CD4-positive, alpha-beta T cell treated with Interleukin-15 for 4 hours (primary cell): Measurements from ENCODE around the gene PDSS2.
"Not testable (repeated sequence)": the region's sequence is repeated elsewhere in the genome, so short reads cannot be mapped to it uniquely, and the experiment has no call there.

ENCODE experiments used
- DNase-seq: peaks from one replicate; pipeline ENCODE4 v3.0.0-alpha.2; 2020; ENCODE audit warnings: low spot score

The PDSS2 gene

DNA sequence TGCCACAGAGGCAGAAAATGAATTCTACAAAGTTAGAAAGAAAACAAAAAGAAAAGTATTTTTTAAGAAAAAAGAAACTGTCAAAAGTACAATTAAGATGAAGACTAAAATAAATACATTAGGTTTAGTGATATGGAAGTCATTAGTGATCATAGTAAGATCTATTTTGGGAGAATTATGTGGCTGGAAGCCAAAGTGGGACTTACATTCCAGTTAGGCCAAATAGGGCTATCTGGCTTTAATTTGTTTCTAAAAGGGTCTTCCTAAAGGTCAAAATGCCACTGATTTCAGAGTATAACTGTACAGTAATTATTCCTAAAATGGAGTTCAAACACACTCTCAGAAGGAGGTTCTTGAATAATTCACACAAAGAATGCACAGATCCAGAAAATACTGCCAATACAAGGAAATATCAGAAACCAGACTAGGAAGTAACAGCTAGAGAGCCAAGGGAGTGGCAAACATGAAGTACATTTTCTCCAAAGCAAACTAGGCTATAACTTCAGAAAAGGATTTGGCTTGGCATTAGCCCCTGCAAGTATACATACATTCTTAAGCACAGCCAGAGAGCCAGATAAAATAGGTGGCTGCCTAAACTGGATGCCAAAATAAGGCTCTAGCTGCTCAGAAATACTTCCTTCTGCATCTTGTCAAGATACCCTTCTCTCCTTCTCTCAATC lies 45.3 kb downstream of the PDSS2 start:
- DNase-seq: no peak

DNA sequence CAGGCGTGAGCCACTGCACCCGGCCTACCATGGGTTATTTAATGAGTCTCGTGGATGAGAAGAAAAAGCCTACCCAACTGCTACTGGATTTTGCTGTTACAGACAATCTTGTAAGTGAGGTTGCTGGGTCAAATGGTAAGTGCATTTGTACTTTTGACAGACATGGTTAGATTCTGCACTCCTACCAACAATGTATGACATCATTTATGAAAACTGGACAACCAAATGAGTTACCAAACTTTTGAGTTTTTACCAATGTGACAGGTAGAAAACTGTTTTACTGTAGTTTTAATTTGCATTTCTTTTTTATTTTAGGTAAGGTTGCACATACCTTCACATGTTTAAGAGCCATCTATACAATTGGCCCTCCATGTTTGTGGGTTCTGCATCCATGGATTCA lies 48.2 kb downstream of the PDSS2 start:
- no peak for DNase-seq

DNA sequence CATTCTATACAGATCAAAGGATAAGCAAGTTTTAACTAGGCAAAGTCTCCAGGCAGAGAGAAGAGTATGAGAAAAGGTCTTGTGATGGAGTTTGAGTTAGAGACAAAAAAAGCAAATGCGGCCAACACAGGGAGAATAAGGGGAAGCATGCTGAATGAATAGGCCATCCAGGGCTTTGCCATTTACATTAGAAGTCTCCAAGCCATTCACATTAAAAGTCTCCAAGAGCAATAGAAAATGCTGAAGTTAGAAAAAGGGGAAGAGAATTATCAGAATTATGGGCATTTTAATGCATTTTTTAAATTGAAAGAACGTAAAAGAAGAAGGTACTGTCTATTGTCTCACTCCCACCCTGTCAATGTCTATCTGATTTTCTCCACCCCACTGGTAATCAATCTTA lies 49.4 kb downstream of the PDSS2 start:
- no peak for DNase-seq

DNA sequence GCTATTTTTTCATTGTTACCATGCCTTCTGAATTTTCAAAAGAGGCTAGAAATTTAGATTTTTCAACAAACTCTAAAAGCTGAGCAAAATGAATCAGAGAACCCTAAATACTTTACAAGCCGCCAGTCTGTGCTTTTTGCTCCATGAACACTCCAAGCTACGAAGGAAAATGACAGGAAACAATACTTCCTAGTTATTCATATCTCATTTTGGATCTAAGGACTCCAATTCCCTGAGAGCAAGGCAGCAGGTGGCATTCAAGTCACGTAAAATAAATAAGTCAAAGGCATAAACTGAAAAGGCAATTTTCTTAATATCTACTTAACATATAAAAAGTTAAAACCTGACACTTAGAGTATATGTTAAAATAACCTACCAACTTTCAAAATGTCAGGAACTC lies 50.6 kb downstream of the PDSS2 start:
- DNase-seq: no peak

DNA sequence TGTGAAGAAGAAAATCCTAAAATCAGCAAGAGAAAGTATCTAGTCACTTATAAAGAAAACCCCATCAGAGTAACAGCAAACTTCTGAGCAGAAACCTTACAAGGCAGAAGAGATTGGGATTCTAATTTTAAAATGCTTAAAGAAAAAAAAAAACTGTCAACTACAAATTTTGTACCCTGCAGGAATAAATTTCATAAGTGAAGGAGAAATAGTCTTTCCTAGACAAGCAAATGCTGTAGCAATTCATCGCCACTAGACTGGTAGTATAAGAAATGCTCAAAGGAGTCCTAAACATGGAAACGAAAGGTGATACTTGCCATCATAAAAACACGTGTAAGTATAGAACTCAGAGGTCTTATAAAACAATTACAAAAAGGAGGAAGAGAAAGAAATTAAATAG lies 54.4 kb downstream of the PDSS2 start:
- DNase-seq: no peak

DNA sequence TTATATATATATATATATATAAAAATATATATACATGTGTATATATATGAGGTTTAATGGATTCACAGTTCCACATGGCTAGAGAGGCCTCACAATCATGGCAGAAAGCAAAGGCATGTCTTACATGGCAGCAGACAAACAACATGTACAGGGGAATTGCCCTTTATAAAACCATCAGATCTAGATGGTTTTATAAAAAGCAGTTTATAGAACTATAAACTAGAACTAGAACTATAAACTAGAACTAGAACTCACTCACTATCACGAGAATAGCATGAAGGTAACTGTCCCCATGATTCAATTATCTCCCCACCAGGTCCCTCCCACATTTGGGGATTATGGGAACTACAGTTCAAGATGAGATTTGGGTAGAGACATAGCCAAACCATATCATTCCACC lies 56.8 kb downstream of the PDSS2 start:
- DNase-seq: no peak

DNA sequence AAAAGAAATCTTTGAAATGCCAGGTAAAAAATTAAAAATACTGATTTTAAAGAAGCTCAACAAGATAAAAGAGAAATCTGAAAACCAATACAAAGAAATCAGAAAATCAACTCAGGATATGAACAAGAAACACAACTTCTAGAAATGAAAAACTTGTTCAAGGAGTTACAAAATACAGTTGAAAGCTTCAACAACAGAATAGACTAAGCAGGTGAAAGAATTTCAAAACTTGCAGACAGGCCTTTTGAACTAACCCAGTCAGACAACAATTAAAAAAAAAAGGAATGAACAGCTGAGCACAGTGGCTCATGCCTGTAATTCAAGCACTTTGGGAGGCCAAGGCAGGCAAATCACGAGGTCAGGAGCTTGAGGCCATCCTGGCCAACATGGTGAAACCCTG lies 57.8 kb downstream of the PDSS2 start:
- no peak for DNase-seq

DNA sequence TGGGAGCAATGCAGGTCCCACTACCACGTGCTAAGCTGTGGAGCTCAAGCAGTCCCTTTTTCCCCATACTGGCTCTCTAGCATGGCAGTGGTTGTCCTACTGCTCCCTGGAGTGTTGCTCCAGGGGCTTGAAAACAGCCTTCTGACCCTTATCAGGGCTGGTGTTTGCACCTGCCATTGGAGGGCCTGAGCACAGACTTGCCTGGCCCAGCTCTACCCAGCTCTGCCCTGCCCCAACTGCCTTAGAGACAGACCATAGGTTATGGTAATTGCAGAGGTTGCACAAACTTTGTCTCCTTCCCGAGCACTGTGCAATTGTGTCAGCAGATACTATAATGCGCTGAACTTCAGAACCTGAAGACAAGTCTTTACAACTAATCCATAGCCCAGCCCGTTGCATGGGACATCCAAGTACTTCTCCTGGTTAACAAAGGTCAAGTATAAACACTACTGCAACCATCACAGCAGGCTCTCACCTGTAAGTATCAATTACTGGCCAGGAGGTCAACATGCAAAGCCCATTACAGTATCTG lies 58.7 kb downstream of the PDSS2 start:
- DNase-seq: no peak

DNA sequence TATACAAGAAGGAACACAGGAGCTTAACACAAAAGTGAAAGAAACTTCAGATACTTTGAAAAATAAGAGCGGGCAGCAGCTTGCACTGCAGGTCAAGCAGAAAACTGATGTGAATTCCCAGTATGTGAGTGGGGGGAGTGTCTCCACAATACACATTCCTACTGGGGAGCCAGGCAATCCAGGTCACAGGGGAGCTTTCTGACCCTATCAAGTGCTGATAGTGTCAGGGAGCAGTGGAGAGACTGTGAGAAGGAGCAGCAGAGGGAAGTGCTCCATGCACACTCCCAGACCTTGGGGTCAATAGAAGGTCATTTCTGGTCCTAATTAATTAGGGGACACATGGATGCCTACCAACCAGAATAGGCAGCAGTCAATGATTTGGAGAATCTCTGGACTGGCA lies 59.4 kb downstream of the PDSS2 start:
- no peak for DNase-seq

DNA sequence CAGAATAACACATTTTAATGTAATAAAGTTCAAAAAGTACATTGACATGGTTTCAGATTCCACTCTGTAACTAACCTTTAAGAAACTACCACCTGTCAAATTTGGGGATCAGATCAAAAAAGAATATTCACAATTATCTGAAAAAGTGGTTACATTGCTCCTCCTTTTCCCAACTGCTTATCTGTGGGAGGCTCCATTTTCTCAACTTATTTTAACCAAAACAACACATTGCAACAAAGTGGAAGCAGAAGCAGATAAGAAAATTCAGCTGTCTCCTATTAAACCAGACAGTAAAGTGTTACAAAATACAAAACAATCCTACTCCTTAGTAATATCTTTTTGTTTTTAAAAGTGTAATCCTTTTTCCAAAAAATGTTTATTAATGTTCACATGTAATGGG lies 61.4 kb downstream of the PDSS2 start:
- no peak for DNase-seq

DNA sequence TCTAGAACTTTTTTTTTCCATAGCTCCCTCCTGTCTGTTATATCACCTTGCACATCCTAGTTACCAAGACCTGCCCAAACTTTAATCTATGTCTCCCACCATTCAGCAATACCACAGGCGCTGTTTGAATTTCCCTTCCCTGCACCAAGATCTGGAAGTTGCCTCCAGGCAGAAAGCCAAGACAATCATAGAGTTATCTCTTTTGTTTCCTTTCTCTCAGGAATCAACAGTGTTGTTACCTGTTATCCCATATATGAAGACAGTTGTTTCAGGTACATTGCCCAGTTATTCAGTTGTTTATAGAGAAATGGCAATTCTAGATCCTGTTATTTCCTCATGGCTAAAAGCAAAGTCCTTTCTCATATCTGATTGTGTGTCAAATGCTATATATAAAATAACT lies 63.2 kb downstream of the PDSS2 start:
- no peak for DNase-seq

DNA sequence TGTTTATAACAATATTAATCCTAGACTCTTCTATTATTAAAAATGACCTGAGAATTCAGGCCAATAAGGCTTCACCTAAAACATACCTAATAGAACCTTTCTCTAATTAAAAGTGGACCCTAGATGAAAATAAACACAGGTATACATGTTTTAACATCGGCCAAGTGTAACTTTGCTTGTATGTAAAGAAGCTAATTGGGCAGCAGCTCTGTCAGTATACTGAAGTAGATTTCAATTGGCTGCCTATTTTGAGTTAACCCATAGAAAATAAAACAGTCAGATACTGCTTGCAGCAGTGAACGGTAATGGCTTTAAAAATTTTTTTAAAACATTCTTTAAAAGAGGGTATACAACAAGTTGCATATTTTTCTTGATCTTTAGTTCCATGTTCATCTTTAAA lies 67.3 kb downstream of the PDSS2 start:
- no peak for DNase-seq

DNA sequence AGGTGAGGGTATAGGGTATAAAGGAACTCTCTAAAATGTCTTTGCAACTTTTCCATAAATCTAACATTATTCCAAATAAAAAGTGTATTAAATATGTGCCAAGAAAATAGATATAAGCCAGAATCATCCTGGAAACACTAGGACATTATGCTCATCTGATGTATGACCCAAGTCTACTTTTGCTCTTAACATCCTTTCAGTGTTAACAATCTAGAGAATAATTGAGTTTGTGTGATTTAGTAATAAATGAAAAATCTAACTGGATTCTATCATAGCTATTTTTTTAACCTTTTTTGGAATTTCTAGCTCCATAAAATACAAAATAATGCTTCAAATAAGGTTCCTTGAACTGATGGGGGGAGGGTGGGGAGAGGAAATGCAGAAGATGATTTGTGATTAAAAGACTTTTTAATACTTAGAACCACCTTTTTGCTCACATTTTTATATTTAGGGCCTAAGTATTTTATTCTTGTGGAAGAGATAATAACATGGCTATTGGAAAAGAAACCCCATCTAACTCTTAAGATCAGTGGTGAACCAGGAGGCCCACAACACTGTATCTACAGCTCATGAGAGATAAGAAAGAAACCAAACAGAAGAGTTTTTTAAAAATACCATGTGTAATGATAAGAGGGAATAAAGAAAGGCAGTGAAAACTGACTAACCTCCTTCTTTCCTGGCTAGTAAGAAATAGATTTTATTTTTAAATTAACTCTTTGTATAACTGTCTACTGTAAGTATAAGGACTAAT lies 68.5 kb downstream of the PDSS2 start:
- no peak for DNase-seq

DNA sequence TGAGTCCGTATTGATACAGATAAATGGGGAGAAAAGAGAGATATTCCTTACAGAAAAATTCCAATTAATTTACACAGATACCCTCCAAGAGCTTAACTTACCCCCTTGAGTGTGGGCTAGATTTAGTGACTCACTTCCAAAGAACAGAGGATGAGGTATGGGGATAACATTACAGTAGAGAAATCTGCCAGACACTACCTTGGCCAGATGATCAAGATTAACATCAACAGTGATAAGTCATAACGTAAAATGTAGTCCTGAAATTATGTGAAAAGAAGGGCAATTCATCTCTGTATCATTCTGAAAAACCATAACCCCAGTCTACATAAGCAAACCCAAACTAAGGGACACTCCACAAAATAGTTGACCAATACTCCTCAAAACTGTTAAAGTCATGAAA lies 69.3 kb downstream of the PDSS2 start:
- DNase-seq: no peak

DNA sequence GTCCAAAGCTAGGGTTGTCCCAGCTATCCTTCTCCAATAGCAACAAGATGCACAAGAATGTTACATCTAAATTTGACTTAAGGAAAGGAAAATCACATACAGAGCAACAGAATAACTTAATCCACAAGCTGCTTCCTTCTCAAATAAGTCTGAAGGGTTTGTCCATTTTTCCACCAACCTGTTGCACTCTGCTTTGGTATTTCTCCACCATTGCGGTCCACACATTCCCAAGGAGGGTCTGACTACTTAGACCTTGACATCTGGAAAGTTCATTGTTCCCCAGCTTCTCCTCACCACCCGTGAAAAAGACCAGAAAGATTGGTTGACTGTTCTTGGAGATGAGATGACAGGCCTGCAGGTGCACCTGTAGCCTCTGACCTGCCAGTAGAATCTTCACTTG lies 72.5 kb downstream of the PDSS2 start:
- no peak for DNase-seq

DNA sequence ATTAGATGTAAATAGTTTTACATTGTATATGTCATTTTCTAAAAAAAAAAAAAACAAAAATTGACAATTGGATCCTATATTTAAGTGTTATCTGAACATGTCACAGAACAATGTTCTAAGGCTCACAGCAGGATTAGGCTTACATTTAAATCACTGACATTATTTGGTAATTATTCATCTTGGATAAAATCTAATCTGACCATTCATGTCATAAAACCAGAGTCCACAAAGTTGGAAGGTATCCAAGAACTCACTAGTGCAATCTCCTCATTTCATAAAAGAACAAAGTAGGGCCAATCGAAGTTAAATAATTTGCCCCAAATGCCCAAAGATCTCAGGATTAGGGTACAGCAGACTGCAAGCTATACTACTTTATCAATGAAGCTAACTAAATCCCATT lies 73.0 kb downstream of the PDSS2 start:
- DNase-seq: no peak

DNA sequence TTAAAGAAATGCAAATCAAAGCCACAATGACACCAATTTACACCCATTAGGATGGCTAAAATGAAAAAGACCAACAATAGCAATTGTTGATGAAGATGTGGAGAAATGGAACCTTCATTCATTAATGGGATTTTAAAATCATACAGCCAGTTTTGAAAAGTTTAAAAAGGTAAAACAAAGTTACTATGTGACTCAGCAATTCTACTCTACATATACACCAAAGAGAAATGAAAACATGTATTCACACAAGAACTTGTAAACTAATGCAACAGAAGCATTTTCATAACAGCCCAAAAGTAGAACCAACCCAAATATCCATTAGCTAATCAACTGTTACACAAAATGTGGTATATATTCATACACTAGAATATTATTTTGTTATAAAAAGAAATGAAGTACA lies 75.7 kb downstream of the PDSS2 start:
- DNase-seq: no peak

DNA sequence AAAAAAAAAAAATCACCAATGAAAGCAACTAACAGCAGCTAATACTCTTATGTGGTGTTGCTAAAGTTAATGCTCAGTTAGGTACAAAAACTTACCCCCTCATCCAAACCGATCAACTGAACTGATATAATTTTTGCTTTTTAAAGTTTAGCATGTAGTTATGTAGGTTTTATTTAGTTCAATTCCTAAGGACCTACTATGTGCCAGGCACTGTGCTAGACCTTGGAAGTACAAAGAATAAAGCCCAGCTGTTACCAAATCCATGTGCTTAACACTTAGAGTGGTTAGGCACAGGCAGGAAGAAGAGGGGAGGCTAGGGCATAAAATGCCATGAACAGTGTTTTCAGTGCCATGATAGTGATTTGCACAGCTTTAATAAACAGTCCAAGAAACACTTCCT lies 85.1 kb downstream of the PDSS2 start:
- no peak for DNase-seq

DNA sequence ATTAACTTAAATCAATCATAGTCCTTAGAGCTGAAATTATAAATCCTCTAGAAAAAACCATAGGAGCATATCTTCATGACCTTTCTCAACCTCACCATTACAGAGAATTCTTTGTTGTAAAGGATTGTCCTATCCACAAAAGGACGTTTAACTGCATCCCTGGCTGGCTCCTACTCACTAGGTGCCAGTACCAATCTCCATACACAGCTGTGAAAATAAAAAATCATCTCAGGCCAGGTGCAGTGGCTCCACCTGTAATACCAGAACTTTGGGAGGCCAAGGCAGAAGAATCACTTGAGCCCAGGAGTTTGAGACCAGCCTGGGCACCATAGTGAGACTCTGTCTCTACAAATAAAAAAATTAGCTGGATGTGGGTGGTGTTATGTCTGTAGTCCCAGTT lies 89.9 kb downstream of the PDSS2 start:
- no peak for DNase-seq

DNA sequence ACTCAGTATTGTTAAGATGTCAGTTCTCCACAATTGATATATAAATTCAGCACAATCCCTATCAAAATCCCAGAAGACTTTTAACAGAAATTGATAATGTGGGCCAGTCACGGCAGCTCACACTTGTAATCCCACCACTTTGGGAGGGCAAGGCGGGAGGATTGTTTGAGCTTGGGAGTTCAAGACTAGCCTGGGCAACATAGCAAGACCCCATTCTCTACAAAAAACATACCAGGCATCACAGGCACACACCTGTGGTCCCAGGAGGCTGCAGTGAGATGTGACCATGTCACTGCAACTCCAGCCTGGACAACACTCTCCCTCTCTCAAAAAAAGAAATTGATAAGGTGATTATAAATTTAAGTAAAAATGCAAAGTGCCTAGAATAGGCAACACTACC lies 90.9 kb downstream of the PDSS2 start:
- no peak for DNase-seq

DNA sequence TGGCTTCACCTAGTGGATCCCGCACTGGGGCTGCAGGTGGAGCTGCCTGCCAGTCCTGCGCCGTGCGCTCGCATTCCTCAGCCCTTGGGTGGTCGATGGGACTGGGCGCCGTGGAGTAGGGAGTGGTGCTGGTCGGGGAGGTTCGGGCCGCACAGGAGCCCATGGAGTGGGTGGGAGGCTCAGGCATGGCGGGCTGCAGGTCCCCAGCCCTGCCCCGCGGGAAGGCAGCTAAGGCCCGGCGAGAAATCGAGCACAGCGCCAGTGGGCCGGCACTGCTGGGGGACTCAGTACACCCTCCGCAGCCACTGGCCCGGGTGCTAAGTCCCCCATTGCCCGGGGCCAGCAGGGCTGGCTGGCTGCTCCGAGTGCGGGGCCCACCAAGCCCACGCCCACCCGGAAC lies 95.2 kb downstream of the PDSS2 start:
- not testable (repeated sequence) for DNase-seq

DNA sequence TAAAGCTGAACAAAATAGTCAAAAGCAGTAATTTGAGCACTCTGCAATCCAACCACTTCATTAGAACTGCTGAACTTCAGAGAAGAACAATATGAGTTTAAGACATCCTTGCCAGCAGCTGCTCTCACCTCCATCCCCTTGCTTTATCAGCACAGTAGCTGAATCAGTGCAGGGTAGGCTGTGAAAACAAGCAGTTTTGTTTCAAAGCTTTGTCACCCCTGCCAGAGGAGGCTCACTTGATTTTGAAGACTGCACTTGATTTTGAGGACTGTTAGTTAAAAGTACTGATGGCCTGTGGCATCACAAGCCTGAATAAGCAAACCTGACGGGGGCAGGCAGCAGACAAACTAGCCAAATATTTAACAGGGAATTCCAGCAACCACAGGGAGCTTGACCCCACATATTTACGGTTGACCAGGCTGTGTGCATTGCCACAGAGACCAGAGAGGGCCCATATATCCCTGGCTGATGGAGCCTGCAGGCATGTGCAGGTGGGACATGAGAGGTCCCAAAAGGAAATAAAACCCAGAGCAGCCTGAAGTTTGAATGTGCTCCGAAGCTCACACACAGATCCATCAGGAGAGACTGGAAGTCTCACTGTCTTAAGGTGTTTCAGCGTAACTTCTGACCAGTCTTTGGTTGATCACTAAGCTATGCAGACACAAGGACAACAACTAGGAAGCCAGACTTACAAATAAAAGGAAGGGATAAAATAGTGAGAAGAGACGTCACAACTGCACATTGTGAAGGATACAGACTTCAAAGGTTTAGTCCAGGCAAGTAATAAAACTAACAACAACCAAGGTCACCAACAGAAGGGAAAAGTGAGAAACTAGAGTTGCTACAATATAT lies 97.4 kb downstream of the PDSS2 start:
- no peak for DNase-seq

DNA sequence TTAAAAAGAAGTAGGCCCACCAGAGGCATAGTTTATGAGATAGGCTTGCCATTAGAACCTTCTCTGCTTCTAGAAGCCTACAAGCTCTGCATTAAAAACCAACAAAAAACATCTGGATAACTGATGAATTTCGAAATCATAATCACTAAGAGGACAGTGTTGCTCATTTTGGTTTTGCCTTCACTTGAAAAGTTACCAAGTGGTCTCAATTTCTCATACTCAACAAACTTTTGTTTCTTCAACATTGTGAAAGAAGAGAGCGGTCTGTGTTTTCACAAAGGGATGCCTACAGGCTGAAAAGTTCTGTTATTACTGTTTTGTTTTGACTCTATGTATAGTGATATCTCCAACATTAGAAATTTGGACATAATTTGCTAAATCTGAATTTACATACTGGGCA lies 98.9 kb downstream of the PDSS2 start:
- DNase-seq: no peak
